H9 (cell line): ENCODE data around the gene RAD23A. TPM values are rescaled to one million over a fixed set of nuclear protein-coding genes. Genes with fewer than 3 reads are reported as not detected.

Source experiments
- DNase-seq: peaks from one replicate; pipeline ENCODE4 v3.0.0-alpha.2; 2017
- H2AFZ ChIP-seq: one replicate; pipeline ENCODE4 v1.6.1; 2013; ENCODE audit warnings: mild to moderate bottlenecking, low read length, control low read depth, moderate library complexity
- H2AK5ac ChIP-seq: 2 replicates; pipeline ENCODE4 v1.6.1; 2013; ENCODE audit warnings: low read length, control low read depth, mixed read lengths; ENCODE audit not compliant: insufficient read length
- H2BK120ac ChIP-seq: one replicate; pipeline ENCODE4 v1.6.1; 2013; ENCODE audit warnings: low read depth, mild to moderate bottlenecking, low read length, control low read depth, inconsistent platforms; ENCODE audit not compliant: poor library complexity, severe bottlenecking
- H2BK12ac ChIP-seq: 2 replicates; pipeline ENCODE4 v1.6.1; 2013; ENCODE audit warnings: low read length, control low read depth, mixed read lengths, low read depth; ENCODE audit not compliant: insufficient read length
- H2BK15ac ChIP-seq: 2 replicates; pipeline ENCODE4 v1.6.1; 2013; ENCODE audit warnings: low read depth, low read length, control low read depth
- H2BK20ac ChIP-seq: one replicate; pipeline ENCODE4 v1.6.1; 2013; ENCODE audit warnings: low read depth, mild to moderate bottlenecking, low read length, control low read depth, inconsistent platforms; ENCODE audit not compliant: poor library complexity, severe bottlenecking
- H2BK5ac ChIP-seq: 2 replicates; pipeline ENCODE4 v1.6.1; 2013; ENCODE audit warnings: low read length, control low read depth, mixed read lengths; ENCODE audit not compliant: insufficient read length
- H3K14ac ChIP-seq: 2 replicates; pipeline ENCODE4 v1.6.1; 2013; ENCODE audit warnings: low read length, control low read depth; ENCODE audit not compliant: insufficient read depth
- H3K18ac ChIP-seq: 2 replicates; pipeline ENCODE4 v1.6.1; 2013; ENCODE audit warnings: low read depth, mild to moderate bottlenecking, mixed read lengths, low read length, control low read depth; ENCODE audit not compliant: insufficient read length
- H3K23ac ChIP-seq: 2 replicates; pipeline ENCODE4 v1.6.1; 2013; ENCODE audit warnings: low read length, control low read depth, mixed read lengths, low read depth; ENCODE audit not compliant: insufficient read length
- H3K23me2 ChIP-seq: 2 replicates; pipeline ENCODE4 v1.6.1; 2013; ENCODE audit warnings: low read depth, mild to moderate bottlenecking, mixed read lengths, low read length, control low read depth; ENCODE audit not compliant: insufficient read length, poor library complexity, severe bottlenecking
- H3K27ac ChIP-seq: 2 replicates; pipeline ENCODE4 v1.5.1; 2013; ENCODE audit warnings: low read length, control low read depth, mixed read lengths, low read depth; ENCODE audit not compliant: insufficient read length
- H3K27me3 ChIP-seq: 2 replicates; pipeline ENCODE4 v1.6.1; 2013; ENCODE audit warnings: low read length, control low read depth, inconsistent platforms; ENCODE audit not compliant: insufficient read depth
- H3K4ac ChIP-seq: 2 replicates; pipeline ENCODE4 v1.6.1; 2013; ENCODE audit warnings: low read depth, mild to moderate bottlenecking, control low read depth, inconsistent platforms, low read length, moderate library complexity
- H3K4me1 ChIP-seq: 2 replicates; pipeline ENCODE4 v1.6.1; 2013; ENCODE audit warnings: low read length, control low read depth, inconsistent platforms; ENCODE audit not compliant: insufficient read depth
- H3K4me2 ChIP-seq: 2 replicates; pipeline ENCODE4 v1.6.1; 2013; ENCODE audit warnings: low read length, control low read depth, mixed read lengths; ENCODE audit not compliant: insufficient read length, insufficient read depth
- H3K56ac ChIP-seq: 2 replicates; pipeline ENCODE4 v1.6.1; 2013; ENCODE audit warnings: low read depth, mild to moderate bottlenecking, mixed read lengths, low read length, control low read depth; ENCODE audit not compliant: insufficient read length
- H3K79me1 ChIP-seq: 2 replicates; pipeline ENCODE4 v1.6.1; 2013; ENCODE audit warnings: low read depth, mild to moderate bottlenecking, moderate library complexity, low read length, control low read depth, inconsistent platforms; ENCODE audit not compliant: insufficient read depth, poor library complexity, severe bottlenecking
- H3K79me2 ChIP-seq: 2 replicates; pipeline ENCODE4 v1.6.1; 2013; ENCODE audit warnings: low read length, control low read depth, inconsistent platforms; ENCODE audit not compliant: insufficient read depth
- H3K9ac ChIP-seq: 2 replicates; pipeline ENCODE4 v1.6.1; 2013; ENCODE audit warnings: low read length, control low read depth, mixed read lengths; ENCODE audit not compliant: insufficient read length; ENCODE audit errors: extremely low read depth
- H3K9me3 ChIP-seq: one replicate; pipeline ENCODE4 v1.6.1; 2013; ENCODE audit warnings: low read depth, low read length, inconsistent platforms; ENCODE audit not compliant: control insufficient read depth
- H3T11ph ChIP-seq: one replicate; pipeline ENCODE4 v1.6.1; 2013; ENCODE audit warnings: mild to moderate bottlenecking, low read length, control low read depth, inconsistent platforms
- H4K20me1 ChIP-seq: one replicate; pipeline ENCODE4 v1.6.1; 2013; ENCODE audit not compliant: control insufficient read depth, insufficient read length, insufficient read depth
- H4K5ac ChIP-seq: 2 replicates; pipeline ENCODE4 v1.6.1; 2013; ENCODE audit warnings: low read depth, mild to moderate bottlenecking, mixed read lengths, low read length, control low read depth; ENCODE audit not compliant: insufficient read length
- H4K8ac ChIP-seq: replicated peaks from 2 replicates; pipeline ENCODE4 v1.6.1; 2013; ENCODE audit warnings: low read length, control low read depth, mixed read lengths, low read depth; ENCODE audit not compliant: insufficient read length
- H4K91ac ChIP-seq: 2 replicates; pipeline ENCODE4 v1.6.1; 2013; ENCODE audit warnings: low read depth, mild to moderate bottlenecking, moderate library complexity, mixed read lengths, low read length, control low read depth; ENCODE audit not compliant: insufficient read length
- H3K27ac Mint-ChIP-seq, 3 experiments: 2 replicates in 2 of 3; 3 replicates in 1 of 3; pipeline ENCODE4 v1.8.0; 2020 to 2021; ENCODE audit warnings: mixed read lengths in 3 of 3, mild to moderate bottlenecking in 1 of 3, moderate library complexity in 1 of 3
- H3K27me3 Mint-ChIP-seq: 2 replicates; pipeline ENCODE4 v1.8.0; 2021; ENCODE audit warnings: low read depth, mild to moderate bottlenecking, moderate library complexity, mixed read lengths
- H3K36me3 Mint-ChIP-seq, 3 experiments: 2 replicates in 2 of 3; 3 replicates in 1 of 3; pipeline ENCODE4 v1.8.0; 2020 to 2021; ENCODE audit warnings: low read depth in 3 of 3, mixed read lengths in 3 of 3; ENCODE audit not compliant: insufficient read depth in 1 of 3
- H3K4me1 Mint-ChIP-seq, 2 experiments: 2 replicates each; pipeline ENCODE4 v1.8.0; 2020; ENCODE audit warnings: mixed read lengths in 2 of 2
- H3K4me3 Mint-ChIP-seq, 2 experiments: 2 replicates in 1 of 2; 3 replicates in 1 of 2; pipeline ENCODE4 v1.8.0; 2020 to 2021; ENCODE audit warnings: mild to moderate bottlenecking in 2 of 2, mixed read lengths in 2 of 2, moderate library complexity in 1 of 2
- H3K9me3 Mint-ChIP-seq, 2 experiments: 2 replicates in 1 of 2; 3 replicates in 1 of 2; pipeline ENCODE4 v1.8.0; 2020; ENCODE audit warnings: mild to moderate bottlenecking in 2 of 2, mixed read lengths in 2 of 2, moderate library complexity in 1 of 2
- WGBS: extraction: QIAGEN DNeasy Blood & Tissue Kit; methylation state at CpG from one replicate; pipeline ENCODE4 v1.1.7; 2013; ENCODE audit warnings: missing lambda C conversion rate, low lambda C conversion rate, mixed read lengths; ENCODE audit not compliant: insufficient read length; ENCODE audit errors: extremely low coverage; 5-methylcytosine and 5-hydroxymethylcytosine counted together
- total RNA-seq: library from RNA; stranded (reverse); gene quantifications from 2 replicates; pipeline ENCODE4 v1.2.1, GENCODE V29; 2021
- TF ChIP-seq, protein P1 (sequence below): fragments of 200-600 bp; sonication (generic); conservative IDR thresholded peaks from 3 replicates; pipeline ENCODE4 v1.8.0; 2021; ENCODE audit warnings: antibody characterized with exemption, mild to moderate bottlenecking

RAD23A gene
- total RNA-seq, 1 experiment from 2014 or later, result 62.2 TPM

DNA sequence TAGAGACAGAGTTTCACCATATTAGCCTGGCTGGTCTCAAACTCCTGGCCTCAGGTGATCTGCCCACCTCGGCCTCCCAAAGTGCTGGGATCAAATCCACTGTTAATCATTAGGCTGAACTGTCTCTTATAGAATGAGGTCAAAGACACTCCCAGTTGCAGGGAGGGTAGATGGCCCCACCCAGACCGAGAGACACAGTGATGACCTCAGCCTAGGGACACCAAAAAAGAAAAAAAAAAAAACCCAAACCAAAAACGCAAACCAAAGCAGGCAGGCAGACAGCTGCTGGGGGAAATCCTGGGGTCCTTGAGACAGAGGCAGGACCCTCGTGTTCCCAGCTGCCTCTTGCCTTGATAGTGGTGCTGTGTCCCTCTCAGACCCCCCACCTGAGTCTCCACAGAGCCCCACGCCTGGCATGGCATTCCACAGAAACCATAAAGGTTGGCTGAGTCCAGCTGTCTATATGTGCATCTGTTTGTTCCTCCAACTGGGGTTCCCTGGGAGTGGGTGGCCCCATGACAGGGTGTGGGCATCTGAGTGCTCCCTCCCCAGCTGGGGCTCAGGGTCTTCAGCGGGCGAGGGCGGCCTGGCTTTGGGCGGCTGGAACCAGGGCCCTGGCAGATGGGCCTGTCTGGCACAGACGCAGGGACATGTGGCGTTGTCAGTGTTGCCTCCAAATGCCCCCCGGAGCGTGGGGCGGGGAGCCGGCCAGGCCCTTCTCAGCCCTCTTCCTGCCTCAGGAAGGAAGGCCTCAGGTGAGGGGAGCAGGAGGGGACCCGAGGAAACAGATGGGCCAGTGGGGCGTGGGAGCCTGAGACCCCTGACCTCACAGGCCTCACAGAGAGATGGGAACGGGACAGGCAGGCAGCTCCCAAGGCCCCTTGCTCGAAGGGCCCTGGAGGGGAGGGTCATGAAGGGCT is 28.9 kb downstream of the RAD23A start:
- H3K27me3 ChIP-seq, result no peaks in the 10 kb centered on the region
- no peak overlapping the region for H3T11ph ChIP-seq
- H2BK20ac ChIP-seq, result no peak overlapping the region
- H3K4me1 Mint-ChIP-seq, result 0 out of 4 replicates have a peak, but pooled peaks cover 0 to 4% of the 10 kb centered on the region in 2 experiments
- H2AFZ ChIP-seq, result no peak overlapping the region
- H3K9me3 Mint-ChIP-seq, result no peaks in the 10 kb centered on the region
- no peak overlapping the region for H2BK120ac ChIP-seq
- H4K20me1 ChIP-seq, result no peaks in the 10 kb centered on the region
- H3K23ac ChIP-seq, result no peak overlapping the region
- H2AK5ac ChIP-seq, result no peak overlapping the region
- H3K23me2 ChIP-seq, result no peaks in the 10 kb centered on the region
- TF ChIP-seq, protein P1, sequence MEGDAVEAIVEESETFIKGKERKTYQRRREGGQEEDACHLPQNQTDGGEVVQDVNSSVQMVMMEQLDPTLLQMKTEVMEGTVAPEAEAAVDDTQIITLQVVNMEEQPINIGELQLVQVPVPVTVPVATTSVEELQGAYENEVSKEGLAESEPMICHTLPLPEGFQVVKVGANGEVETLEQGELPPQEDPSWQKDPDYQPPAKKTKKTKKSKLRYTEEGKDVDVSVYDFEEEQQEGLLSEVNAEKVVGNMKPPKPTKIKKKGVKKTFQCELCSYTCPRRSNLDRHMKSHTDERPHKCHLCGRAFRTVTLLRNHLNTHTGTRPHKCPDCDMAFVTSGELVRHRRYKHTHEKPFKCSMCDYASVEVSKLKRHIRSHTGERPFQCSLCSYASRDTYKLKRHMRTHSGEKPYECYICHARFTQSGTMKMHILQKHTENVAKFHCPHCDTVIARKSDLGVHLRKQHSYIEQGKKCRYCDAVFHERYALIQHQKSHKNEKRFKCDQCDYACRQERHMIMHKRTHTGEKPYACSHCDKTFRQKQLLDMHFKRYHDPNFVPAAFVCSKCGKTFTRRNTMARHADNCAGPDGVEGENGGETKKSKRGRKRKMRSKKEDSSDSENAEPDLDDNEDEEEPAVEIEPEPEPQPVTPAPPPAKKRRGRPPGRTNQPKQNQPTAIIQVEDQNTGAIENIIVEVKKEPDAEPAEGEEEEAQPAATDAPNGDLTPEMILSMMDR, result no peak
- no peaks in the 10 kb centered on the region; a peak in 1 of 7 replicates for H3K36me3 Mint-ChIP-seq
- no peaks in the 10 kb centered on the region for H3K4me1 ChIP-seq
- no peak overlapping the region for H3K4ac ChIP-seq
- H2BK5ac ChIP-seq, result no peak overlapping the region
- no peak overlapping the region for H3K27ac Mint-ChIP-seq
- no peak for DNase-seq
- H3K4me2 ChIP-seq, result no peak overlapping the region
- H3K9me3 ChIP-seq, result no peaks in the 10 kb centered on the region
- no CpG with 5 or more reads among the region's 19 CpGs for WGBS
- H3K14ac ChIP-seq, result peak overlapping the region; percentile 46; the same call in 1 of the 2 replicates
- no peaks in the 10 kb centered on the region for H3K79me1 ChIP-seq
- no peak overlapping the region for H3K18ac ChIP-seq
- H2BK15ac ChIP-seq, result no peak overlapping the region
- H4K8ac ChIP-seq, result no peak overlapping the region
- no peak overlapping the region for H4K5ac ChIP-seq
- no peaks in the 10 kb centered on the region for H3K79me2 ChIP-seq
- H3K27ac ChIP-seq, result no peak overlapping the region
- H3K27me3 Mint-ChIP-seq, result peaks cover 37% of the 10 kb centered on the region
- H2BK12ac ChIP-seq, result no peak overlapping the region
- no peak overlapping the region for H3K4me3 Mint-ChIP-seq
- no peak overlapping the region for H3K9ac ChIP-seq
- no peak overlapping the region for H3K56ac ChIP-seq
- H4K91ac ChIP-seq, result no peak overlapping the region
